HG03354 (cell line): Measurements from ENCODE around the gene PDE10A.
"Not testable (repeated sequence)": the region's sequence is repeated elsewhere in the genome, so short reads cannot be mapped to it uniquely, and the experiment has no call there.

Experiments
- ATAC-seq: cut with Tn5 transposase; IDR thresholded peaks from one replicate; pipeline ENCODE4 v1.9.1; 2021; ENCODE audit warnings: mild to moderate bottlenecking; ENCODE audit not compliant: unreplicated experiment, poor library complexity, severe bottlenecking

PDE10A gene

GRCh38 chr6:165500214-165500907, 162.7 kb downstream of the PDE10A start:
- not testable (repeated sequence) for ATAC-seq

- no peak for ATAC-seq
Observed at GRCh38 chr6:165497472-165497871, 165.6 kb downstream of the PDE10A start.

GRCh38 chr6:165488624-165489295, 174.3 kb downstream of the PDE10A start:
- ATAC-seq = no peak

DNA sequence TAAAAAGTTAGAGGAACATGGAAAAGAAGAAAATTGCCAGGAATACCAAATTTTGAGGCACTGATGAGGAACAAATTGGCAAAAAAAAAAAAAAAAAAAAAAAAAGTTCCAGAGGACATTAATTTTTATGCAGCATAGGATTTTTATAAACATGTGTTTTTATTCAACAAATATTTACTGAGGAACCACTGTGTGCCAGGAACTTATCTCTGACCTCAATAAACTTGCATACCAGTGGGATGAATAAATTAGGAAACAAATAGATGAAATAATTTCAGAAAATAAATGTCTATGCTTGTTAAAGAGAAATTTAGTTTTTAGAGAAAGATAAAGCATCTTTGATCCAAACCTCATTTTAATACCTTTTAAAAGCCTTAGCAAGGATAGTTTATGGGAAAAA, 175.1 kb downstream of the PDE10A start:
- no peak for ATAC-seq

- no peak for ATAC-seq
Observed at GRCh38 chr6:165487347-165487746, 175.7 kb downstream of the PDE10A start.

DNA sequence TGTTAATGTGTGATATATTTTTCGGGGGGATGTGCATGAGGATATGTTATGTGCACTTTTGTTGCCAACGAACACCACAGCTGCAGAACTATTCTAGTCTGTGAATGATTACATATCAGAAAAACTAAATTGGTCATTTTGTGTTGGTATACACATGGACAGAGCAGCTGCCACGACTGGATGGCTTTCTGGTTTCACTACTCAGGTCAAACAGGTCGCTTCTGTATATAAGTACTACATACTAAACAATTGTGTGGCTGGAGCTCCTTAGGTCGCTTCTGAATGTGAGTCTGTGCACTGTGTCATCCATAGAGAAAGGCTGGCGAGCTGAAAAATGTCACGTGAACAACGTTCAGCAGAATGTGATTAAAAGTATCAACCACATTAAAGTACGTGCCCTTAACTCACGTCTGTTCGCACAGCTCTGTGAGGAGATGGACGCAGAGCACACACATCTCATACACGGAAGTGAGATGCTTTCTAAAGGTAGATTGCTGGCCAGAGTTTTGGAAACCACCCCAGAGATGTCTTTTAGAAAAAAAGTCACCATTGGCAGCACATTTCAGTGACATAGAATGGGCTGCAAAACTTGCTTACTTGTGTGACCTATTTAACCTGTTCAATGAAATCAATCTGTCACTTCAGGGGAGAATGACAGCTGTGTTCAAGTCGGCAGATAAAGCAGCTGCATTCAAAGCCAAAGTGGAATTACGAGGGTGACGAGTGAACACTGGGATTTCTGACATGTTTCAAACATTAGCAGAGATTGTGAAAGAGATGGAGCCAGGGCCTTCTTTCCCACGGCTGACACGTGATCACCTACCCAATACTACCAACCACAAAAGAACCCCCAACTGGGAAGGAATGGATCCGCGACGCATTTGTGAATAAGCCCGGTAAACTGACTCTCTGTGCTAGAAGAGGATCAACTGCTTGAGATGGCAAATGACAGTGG, 176.6 kb downstream of the PDE10A start:
- peak; percentile 70 for ATAC-seq

DNA sequence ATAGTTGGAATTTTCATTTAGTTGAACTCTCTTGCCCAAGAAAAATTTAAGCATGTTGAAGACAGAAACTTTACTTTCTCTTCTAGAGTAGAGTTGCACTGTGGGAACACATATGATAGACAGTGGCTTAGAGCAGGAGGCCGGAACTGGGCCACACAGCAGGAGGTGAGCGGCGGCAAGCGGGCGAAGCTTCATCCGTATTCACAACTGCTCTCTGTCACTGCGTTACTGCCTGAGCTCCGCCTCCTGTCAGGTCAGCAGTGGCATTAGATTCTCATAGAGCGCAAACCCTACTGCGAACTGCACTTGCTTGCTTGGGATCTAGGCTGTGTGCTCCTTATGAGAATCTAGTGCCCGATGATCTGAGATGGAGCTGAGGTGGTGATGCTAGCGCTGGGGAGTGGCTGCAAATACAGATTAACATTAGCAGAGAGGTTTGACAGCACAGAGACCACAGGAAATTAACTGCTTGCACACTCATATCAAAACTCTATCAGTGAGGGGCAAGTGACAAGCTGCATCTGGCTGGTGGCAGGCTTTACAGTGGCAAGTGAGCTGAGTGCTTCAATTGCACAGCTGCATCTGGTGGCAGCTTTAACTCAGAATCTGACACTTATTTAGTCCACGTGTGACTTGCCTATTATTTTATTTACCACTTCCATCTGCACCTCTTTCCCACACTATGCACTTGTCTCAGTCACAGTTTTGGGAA, 178.7 kb downstream of the PDE10A start:
- ATAC-seq = peak; percentile 35

GRCh38 chr6:165481921-165482320, 181.1 kb downstream of the PDE10A start:
- no peak for ATAC-seq

DNA sequence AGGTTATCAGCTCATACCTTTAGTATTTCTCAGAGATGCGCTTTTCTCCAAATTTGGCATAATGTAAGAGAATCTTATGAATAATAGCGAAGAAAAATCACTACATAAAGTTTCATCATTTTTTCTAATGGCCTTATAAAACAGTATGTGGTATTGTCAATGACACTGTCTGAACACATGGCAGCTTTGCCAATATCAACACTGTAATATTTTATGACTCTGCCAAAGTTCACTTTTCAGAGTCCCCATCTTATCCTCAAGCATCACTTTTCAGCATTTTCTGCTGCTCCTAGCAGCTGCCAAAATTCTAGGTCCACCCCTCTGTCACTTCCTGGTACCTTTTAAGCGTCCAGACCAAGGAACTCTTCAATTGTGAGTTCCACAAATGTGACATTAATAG, 182.1 kb downstream of the PDE10A start:
- ATAC-seq = no peak

- ATAC-seq = no peak
Observed at GRCh38 chr6:165478581-165478980, 184.5 kb downstream of the PDE10A start.

GRCh38 chr6:165469483-165469882, 193.6 kb downstream of the PDE10A start:
- ATAC-seq = no peak

DNA sequence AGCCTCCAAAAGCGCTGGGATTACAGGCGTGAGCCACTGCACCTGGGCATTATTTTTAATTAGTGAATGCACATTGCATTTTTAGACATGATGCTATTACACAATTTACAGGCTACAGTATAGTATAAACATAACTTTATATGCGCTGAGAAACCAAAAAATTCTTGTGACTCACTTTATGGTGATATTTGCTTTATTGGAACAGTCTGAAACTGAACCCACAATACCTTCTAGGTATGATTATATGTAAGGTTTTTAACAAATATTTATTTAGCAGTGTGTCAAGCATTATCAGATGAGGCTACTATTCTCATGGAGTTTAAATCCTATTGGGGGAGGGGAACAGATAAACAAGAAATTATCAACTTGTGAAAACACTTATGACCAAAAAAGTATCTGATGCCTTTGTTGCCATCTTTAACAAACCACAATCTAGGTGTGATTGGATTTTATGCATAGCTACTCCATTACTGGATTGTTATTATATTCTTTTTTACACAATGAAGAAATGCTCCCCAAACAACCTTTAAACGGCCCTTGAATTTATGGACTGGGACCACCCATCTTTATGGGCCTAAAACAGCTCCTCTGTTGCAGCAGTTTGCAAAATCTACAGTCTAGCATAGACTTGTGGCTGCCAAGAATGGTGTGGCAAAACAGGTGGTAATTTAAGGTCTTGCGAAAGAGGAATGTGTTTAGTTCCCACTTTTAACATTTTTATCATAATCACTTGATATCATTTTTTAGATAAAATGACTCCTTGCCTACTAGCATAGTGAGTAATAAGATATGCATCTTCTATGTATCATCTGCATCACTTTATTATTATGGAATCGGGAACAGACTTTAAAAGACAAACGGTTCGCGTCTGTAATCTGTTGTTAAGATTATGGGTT, 194.5 kb downstream of the PDE10A start:
- ATAC-seq = no peak

DNA sequence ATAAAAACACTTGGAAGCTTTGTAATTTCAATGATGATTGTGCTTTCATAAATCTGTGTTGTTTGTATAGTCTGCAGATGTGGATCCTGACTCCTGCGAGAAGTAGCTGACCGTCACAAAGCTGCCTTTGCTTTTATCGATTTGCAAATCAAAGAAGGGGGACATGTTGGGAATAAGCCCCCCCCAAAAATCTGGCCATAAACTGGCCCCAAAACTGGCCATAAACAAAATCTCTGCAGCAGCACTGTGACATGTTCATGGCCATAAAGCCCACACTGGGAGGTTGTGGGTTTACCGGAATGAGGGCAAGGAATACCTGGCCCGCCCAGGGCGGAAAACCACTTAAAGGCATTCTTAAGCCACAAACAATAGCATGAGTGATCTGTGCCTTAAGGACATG, 199.5 kb downstream of the PDE10A start:
- not testable (repeated sequence) for ATAC-seq

DNA sequence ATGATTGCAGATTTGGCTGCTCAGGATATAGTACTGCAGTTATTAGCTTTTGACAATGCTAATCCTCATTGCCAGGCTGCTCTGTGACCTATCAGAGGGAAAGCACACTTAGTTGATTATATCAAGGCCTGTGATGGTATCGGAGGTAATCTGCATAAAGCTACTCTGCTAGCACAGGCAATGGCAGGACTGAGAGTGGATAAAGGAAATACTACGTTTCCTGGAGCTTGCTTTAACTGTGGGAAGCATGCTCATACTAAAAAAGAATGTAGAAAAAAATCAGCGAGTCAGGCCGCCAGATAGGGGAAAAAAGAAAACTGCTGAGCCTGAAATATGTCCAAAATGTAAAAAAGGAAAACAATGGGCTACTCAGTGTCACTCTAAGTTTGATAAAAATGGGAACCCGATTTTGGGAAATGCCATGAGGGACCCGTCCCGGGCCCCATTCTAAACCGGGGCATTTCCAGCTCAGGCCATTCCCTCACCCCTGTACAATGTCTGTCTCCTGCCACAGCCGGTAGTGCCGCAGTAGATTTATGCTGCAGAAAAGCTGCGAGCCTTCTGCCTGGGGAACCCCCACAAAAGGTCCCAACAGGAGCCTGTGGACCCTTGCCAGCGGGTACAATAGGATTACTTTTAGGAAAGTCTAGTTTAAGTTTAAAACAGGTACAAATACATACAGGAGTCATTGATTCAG, 203.3 kb downstream of the PDE10A start:
- not testable (repeated sequence) for ATAC-seq

DNA sequence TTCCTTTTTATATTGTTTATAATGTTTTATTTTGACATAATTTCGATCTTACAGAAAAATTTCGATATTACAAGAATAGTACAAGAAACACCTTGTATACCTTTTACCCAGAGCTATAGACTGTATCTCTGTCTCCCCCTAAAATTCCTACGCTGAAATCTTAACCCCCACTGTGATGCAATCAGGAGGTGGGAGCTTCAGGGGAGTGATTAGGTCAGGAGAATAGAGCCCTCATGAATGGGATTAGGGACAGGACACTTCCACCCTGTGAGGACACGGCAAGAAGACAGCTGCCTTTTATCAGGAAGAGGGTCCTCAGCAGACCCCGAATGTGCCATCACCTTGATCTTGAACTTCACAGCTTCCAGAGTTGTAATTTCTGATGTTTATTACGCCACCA, 204.9 kb downstream of the PDE10A start:
- no peak for ATAC-seq

DNA sequence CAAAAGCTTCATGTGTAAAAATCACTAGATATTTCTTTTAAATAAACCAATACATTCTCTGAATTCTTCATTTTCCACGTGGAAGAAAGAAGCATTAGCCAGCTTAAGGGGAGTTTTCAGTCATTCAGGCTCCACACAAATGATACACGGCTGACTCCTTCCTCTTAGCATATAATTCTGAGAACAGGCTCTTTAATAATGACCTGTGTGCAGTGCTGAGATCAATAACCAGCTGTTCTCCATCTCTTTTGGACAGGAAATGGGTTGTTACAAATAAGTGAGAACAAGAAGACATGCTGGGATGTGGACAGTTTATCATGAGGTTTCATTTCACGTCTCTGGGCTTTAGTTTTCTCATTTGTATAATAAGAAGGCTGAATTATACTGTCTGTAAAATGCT, 206.8 kb downstream of the PDE10A start:
- ATAC-seq = no peak

- ATAC-seq = no peak
Observed at GRCh38 chr6:165455488-165455887, 207.6 kb downstream of the PDE10A start.

- no peak for ATAC-seq
Observed at GRCh38 chr6:165453395-165453794, 209.6 kb downstream of the PDE10A start.
